HepG2 (cell line): ENCODE results near the gene PTPN3. TPM values are rescaled to one million over a fixed set of nuclear protein-coding genes. Genes with fewer than 3 reads are reported as not detected.

Experiments used
- ATAC-seq: fragments of 200-7000 bp; cut with Tn5 transposase; 3 replicates; pipeline ENCODE4 v1.9.1; 2020; ENCODE audit warnings: mild to moderate bottlenecking, moderate library complexity
- BruUV-seq: library from RNA; stranded (reverse); fragments of 400-500 nt; replicated peaks from 2 replicates; lab custom pipeline; 2021; lab: Mats Ljungman, UMichigan
- CTCF ChIA-PET: fragments of 300-600 bp; formaldehyde crosslinking; extraction: SDS; loops from one replicate; lab custom pipeline; 2021; ENCODE audit warnings: low total read pairs, inconsistent platforms, low intra/inter-chr PET ratio; lab: Yijun Ruan, JAX
- POLR2A ChIA-PET: fragments of 350-600 bp; sonication (Branson Sonifier 250); formaldehyde crosslinking; loops from one replicate; lab custom pipeline; 2020; ENCODE audit warnings: antibody characterized with exemption, inconsistent platforms; lab: Yijun Ruan, JAX
- DNase-seq: peaks from one replicate; pipeline ENCODE4 v3.0.0-alpha.2; 2015; ENCODE audit warnings: low spot score
- FAIRE-seq: peaks from 3 replicates; lab custom pipeline; 2011; peaks lifted over from hg19 to GRCh38; lab: Jason Lieb, UNC
- H2AFZ ChIP-seq: one replicate; pipeline ENCODE4 v1.6.1; 2011; ENCODE audit warnings: low read length, inconsistent platforms
- H3K27ac ChIP-seq: fragments of 300-600 bp; 3 replicates; pipeline ENCODE4 v1.8.0; 2011; ENCODE audit warnings: mixed run types, mild to moderate bottlenecking, mixed read lengths, low read length, inconsistent platforms; ENCODE audit not compliant: insufficient read depth; ENCODE audit errors: extremely low read length
- H3K27me3 ChIP-seq, 2 experiments: fragments of 200-600 bp in 1 of 2; 2 replicates in 1 of 2; 3 replicates in 1 of 2; pipeline versions ENCODE4 v1.6.0 to v1.8.0; 2011; ENCODE audit warnings: low read length in 2 of 2, mild to moderate bottlenecking in 2 of 2, moderate library complexity in 2 of 2, inconsistent platforms in 1 of 2; ENCODE audit not compliant: insufficient read depth in 2 of 2, control insufficient read depth in 1 of 2
- H3K36me3 ChIP-seq, 2 experiments: fragments of 200-600 bp in 1 of 2; replicated peaks in 1 of 2; 2 replicates in 1 of 2; 3 replicates in 1 of 2; pipeline versions ENCODE4 v1.5.1 to v1.8.0; 2011; ENCODE audit warnings: low read length in 2 of 2, inconsistent platforms in 1 of 2; ENCODE audit not compliant: insufficient read depth in 2 of 2, control insufficient read depth in 1 of 2
- H3K4me1 ChIP-seq: 2 replicates; pipeline ENCODE4 v1.5.1; 2012; ENCODE audit warnings: low read length, inconsistent platforms; ENCODE audit not compliant: insufficient read depth
- H3K4me2 ChIP-seq: 2 replicates; pipeline ENCODE4 v1.6.0; 2011; ENCODE audit warnings: low read depth, low read length, inconsistent platforms
- H3K4me3 ChIP-seq, 3 experiments: fragments of 200-600 bp in 1 of 3; sonication (generic), shearing (Covaris generic) in 1 of 3; replicated peaks in 1 of 3; 2 replicates each; pipeline ENCODE4 v1.5.1; 2011 to 2016; ENCODE audit warnings: low read length in 3 of 3, inconsistent platforms in 2 of 3, low read depth in 2 of 3, mild to moderate bottlenecking in 2 of 3, control low read depth in 1 of 3, mixed read lengths in 1 of 3; ENCODE audit not compliant: insufficient read depth in 1 of 3
- H3K79me2 ChIP-seq: one replicate; pipeline ENCODE4 v1.6.1; 2011; ENCODE audit warnings: low read length, inconsistent platforms; ENCODE audit not compliant: insufficient read depth
- H3K9ac ChIP-seq: 2 replicates; pipeline ENCODE4 v1.6.0; 2011; ENCODE audit warnings: mild to moderate bottlenecking, low read depth, low read length, inconsistent platforms; ENCODE audit not compliant: insufficient read depth
- H3K9me3 ChIP-seq: 2 replicates; pipeline ENCODE4 v1.5.1; 2012; ENCODE audit warnings: mild to moderate bottlenecking, low read length
- H4K20me1 ChIP-seq: 2 replicates; pipeline ENCODE4 v1.6.0; 2011; ENCODE audit warnings: inconsistent platforms, mild to moderate bottlenecking, low read length, moderate library complexity; ENCODE audit not compliant: insufficient read depth
- GPBP1L1 ChIP-seq: sonication (generic); formaldehyde crosslinking; IDR thresholded peaks from 2 replicates; pipeline ENCODE4 v1.5.0; 2020; ENCODE audit warnings: mild to moderate bottlenecking, missing genetic modification reagents
- HNRNPL ChIP-seq: fragments of 200-400 bp; formaldehyde crosslinking; IDR thresholded peaks from 2 replicates; pipeline ENCODE4 v1.6.1; 2017; ENCODE audit warnings: mild to moderate bottlenecking, low read depth, low read length
- PATZ1 ChIP-seq: sonication (generic); formaldehyde crosslinking; IDR thresholded peaks from 2 replicates; pipeline ENCODE4 v1.4.0; 2020; ENCODE audit warnings: missing genetic modification reagents
- SAP130 ChIP-seq: IDR thresholded peaks from 2 replicates; pipeline ENCODE4 v1.6.1; 2016; ENCODE audit warnings: low read depth
- ZBTB10 ChIP-seq: sonication (generic); formaldehyde crosslinking; IDR thresholded peaks from 2 replicates; pipeline ENCODE4 v1.4.0; 2020; ENCODE audit warnings: missing genetic modification reagents, borderline replicate concordance
- ZBTB7B ChIP-seq: sonication (generic); formaldehyde crosslinking; IDR thresholded peaks from 2 replicates; pipeline ENCODE4 v1.4.0; 2020; ENCODE audit warnings: missing genetic modification reagents
- ZNF678 ChIP-seq: sonication (generic); formaldehyde crosslinking; IDR thresholded peaks from 2 replicates; pipeline ENCODE4 v1.4.0; 2020; ENCODE audit warnings: mild to moderate bottlenecking, missing genetic modification reagents
- WGBS: methylation state at CpG from one replicate; pipeline ENCODE4 v1.1.6; 2017; ENCODE audit warnings: low lambda C conversion rate; 5-methylcytosine and 5-hydroxymethylcytosine counted together
- in situ Hi-C: cut with HindIII; loops from 2 replicates; pipeline ENCODE4 v1.10.0; 2017; ENCODE audit warnings: low pct_unique_long_range_greater_than_20kb; ENCODE audit not compliant: extremely low pct_ligation_motif_present
- intact Hi-C: fragments of 100-400 bp; cut with micrococcal nuclease; formaldehyde crosslinking; loops from one replicate; pipeline ENCODE4 v1.10.0; 2022; ENCODE audit not compliant: unreplicated experiment
- polyA plus RNA-seq, 8 experiments: library from polyadenylated mRNA; depleted of rRNA in 3 of 8; stranded (reverse) in 7 of 8; unstranded in 1 of 8; fragments of >200 nt; fragmentation: Illumina TruSeq in 4 of 8; extraction: Trizol in 4 of 8; gene quantifications; 2 replicates each; pipeline versions ENCODE4 v1.2.1 to v1.2.3, GENCODE V29; 2011 to 2016; ENCODE audit warnings: low read depth in 4 of 8, missing spikeins in 1 of 8, mixed read lengths in 1 of 8; ENCODE audit not compliant: insufficient read depth in 1 of 8
- total RNA-seq, 5 experiments: library from RNA; depleted of rRNA; stranded (reverse); fragments of >200 nt; fragmentation: Illumina TruSeq; extraction: Trizol; gene quantifications; 2 replicates each; pipeline ENCODE4 v1.2.3, GENCODE V29; 2016; ENCODE audit warnings: low read depth in 1 of 5

PTPN3 gene
- total and polyA plus RNA-seq, 2 of the 13 experiments (the other 11 are each of a cell fraction or from before 2014, with no cell fraction given) = 5.6 to 20.5 TPM

DNA sequence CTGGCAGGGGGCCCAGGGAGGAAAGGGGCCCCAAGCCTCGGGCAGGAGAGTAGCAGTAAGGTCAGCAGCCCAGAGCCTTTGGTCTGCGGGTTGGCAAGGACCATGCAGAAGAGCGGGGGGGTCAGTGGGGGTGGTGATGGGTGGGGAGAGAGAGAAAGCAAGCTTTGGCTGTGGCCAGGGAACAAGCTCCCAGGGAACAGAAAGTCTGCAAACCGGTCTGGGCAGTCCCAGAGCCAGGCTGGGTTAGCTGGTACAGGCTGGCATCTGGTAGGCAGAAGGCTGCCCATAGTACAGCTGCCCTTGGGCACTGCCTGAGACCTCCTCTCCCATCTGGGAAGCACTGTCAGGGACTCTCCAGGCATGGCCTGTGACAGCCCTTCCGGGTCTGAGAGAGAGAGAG is 166.8 kb downstream of the PTPN3 start:
- DNase-seq (no peak), FAIRE-seq (no peak)
- H3K4me1 ChIP-seq = peaks cover 66% of the 10 kb centered on the region
- POLR2A ChIA-PET = interaction anchor here (1.4 kb wide), 1 partner anchor 14 kb away, joined by 3 read pairs; no protein-coding TSS in a partner anchor
- intact Hi-C loops (no loop called here), in situ Hi-C loops (no loop called here)
- no peaks in the 10 kb centered on the region for H3K79me2 ChIP-seq
- 3% methylated on average over 3 of the region's 5 CpGs for WGBS
- H3K9ac ChIP-seq = no peak overlapping the region
- no peaks in the 10 kb centered on the region for H3K9me3 ChIP-seq
- H3K4me3 ChIP-seq = no peak overlapping the region
- no peaks in the 10 kb centered on the region for H4K20me1 ChIP-seq
- peaks cover 0 to 3% of the 10 kb centered on the region in 2 experiments; a peak in 1 of 5 replicates for H3K27me3 ChIP-seq
- no peaks in the 10 kb centered on the region for H3K36me3 ChIP-seq
- CTCF ChIA-PET = no interaction called here
- no peak overlapping the region for H3K27ac ChIP-seq
- H3K4me2 ChIP-seq = no peak overlapping the region
- BruUV-seq = no TSS peak
- TF ChIP-seq SAP130 (CRISPR knock-in tag) (no peak), GPBP1L1 (no peak), ZBTB10 (CRISPR knock-in tag) (no peak), ZBTB7B (no peak), PATZ1 (CRISPR knock-in tag) (0 out of 2 replicates have a peak, but pooled peaks have one; percentile 17), ZNF678 (CRISPR knock-in tag) (no peak), HNRNPL (0 out of 2 replicates have a peak, but pooled peaks have one; percentile 45)
- TF ChIP-seq, all 625 proteins: peak for 2
- H2AFZ ChIP-seq = no peak overlapping the region
- no peak for ATAC-seq
